Stimulated activated CD4-positive, alpha-beta T cell treated with anti-CD3 and anti-CD28 coated beads, Interleukin-1b, Interleukin-23, amount 100 ng/mL, for 1 hour (primary cell): ENCODE measurements around the gene SYNGR4.
"Not testable (repeated sequence)": the region's sequence is repeated elsewhere in the genome, so short reads cannot be mapped to it uniquely, and the experiment has no call there.

Experiments used
- DNase-seq, 2 donors: peaks; one replicate each; pipeline ENCODE4 v3.0.0-alpha.2; 2020; ENCODE audit warnings: low read depth in 2 of 2

SYNGR4 gene

GRCh38 chr19:48371367-48371766 is 7.2 kb downstream of the SYNGR4 start:
- no peak for DNase-seq

- DNase-seq, result not testable (repeated sequence)
These were observed 7.6 kb downstream of the SYNGR4 start for GRCh38 chr19:48371771-48372170.

GRCh38 chr19:48372904-48373303 is 8.7 kb downstream of the SYNGR4 start:
- DNase-seq, result no peak

- no peak for DNase-seq
These were observed 9.4 kb downstream of the SYNGR4 start for GRCh38 chr19:48373567-48373966.

GRCh38 chr19:48378194-48378570 is 14.0 kb downstream of the SYNGR4 start:
- no peak for DNase-seq

GRCh38 chr19:48379058-48379457 is 14.9 kb downstream of the SYNGR4 start:
- no peak for DNase-seq

GRCh38 chr19:48381178-48381950 is 17.2 kb downstream of the SYNGR4 start:
- DNase-seq, result no peak

GRCh38 chr19:48382286-48382685 is 18.1 kb downstream of the SYNGR4 start:
- no peak for DNase-seq

- no peak for DNase-seq
These were observed 21.4 kb downstream of the SYNGR4 start for GRCh38 chr19:48385461-48386087.

GRCh38 chr19:48386981-48387380 is 22.8 kb downstream of the SYNGR4 start:
- no peak for DNase-seq

- DNase-seq, result peak in 1 of 2 donors; percentile 46
These were observed 26.3 kb downstream of the SYNGR4 start for GRCh38 chr19:48390188-48391099.

GRCh38 chr19:48391100-48392005 is 27.2 kb downstream of the SYNGR4 start, which contains the start of gene KDELR1:
TSS of gene KDELR1 (minus strand) at chr19:48391551. CDS start at chr19:48391358, 193 bp downstream.
- peak in 1 of 2 donors; percentile 64 for DNase-seq

- not testable (repeated sequence) for DNase-seq
These were observed 27.8 kb downstream of the SYNGR4 start for GRCh38 chr19:48392006-48392344.

- DNase-seq, result no peak
These were observed 28.8 kb downstream of the SYNGR4 start for GRCh38 chr19:48392860-48393558.

GRCh38 chr19:48393559-48394330 is 29.6 kb downstream of the SYNGR4 start, which contains the start of gene GRIN2D:
TSS of gene GRIN2D (plus strand) at chr19:48393668. CDS start at chr19:48398393, 4,725 bp downstream.
- no peak for DNase-seq

- no peak for DNase-seq
These were observed 30.4 kb downstream of the SYNGR4 start for GRCh38 chr19:48394331-48395169.

GRCh38 chr19:48395170-48395455 is 30.9 kb downstream of the SYNGR4 start:
- DNase-seq, result no peak

GRCh38 chr19:48395499-48395898 is 31.3 kb downstream of the SYNGR4 start:
- DNase-seq, result no peak
